HG03103 (cell line): ENCODE data around the gene NAALADL2.
"Not testable (repeated sequence)": the region's sequence is repeated elsewhere in the genome, so short reads cannot be mapped to it uniquely, and the experiment has no call there.

Experiments
- ATAC-seq: cut with Tn5 transposase; IDR thresholded peaks from one replicate; pipeline ENCODE4 v1.9.1; 2021; ENCODE audit warnings: low read depth; ENCODE audit not compliant: unreplicated experiment

Gene NAALADL2

DNA sequence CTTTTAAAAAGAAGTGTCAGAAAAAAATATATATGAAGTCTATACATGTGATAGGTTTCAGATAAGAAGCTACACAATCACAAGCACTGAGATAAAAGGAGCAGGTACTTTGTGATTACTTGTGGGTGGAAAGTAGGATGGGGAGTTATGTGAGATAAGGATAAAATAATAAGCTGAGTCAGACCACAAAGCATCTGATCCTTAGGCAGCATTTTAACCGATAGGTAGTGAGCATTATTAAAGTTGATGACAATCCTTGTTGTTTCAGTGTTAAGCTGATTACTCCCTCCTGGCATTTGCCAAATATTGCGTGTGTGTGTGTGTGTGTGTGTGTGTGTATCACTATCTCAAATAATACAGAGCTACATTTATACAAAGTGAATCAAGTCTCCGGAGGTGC is 483.1 kb downstream of the NAALADL2 start:
- ATAC-seq = no peak

DNA sequence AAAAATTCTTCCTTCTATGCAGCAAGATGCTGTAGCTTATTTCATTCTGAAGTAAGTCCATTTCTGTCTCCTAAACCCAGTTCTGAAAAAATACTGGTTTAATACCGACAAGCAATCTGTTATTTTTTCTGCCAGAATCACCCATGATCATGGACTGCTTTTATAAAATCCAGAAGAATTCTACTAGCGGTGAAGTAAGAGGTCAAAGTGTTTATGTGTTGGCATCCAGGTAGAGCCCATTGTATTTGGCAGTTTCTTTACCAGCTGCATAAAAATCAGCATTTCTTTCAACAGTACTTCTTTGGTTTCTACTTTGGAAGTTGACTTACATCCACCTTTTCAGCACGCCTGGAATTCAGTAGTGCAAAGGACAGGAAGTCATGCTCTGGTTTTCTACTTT is 484.8 kb downstream of the NAALADL2 start:
- ATAC-seq = no peak

DNA sequence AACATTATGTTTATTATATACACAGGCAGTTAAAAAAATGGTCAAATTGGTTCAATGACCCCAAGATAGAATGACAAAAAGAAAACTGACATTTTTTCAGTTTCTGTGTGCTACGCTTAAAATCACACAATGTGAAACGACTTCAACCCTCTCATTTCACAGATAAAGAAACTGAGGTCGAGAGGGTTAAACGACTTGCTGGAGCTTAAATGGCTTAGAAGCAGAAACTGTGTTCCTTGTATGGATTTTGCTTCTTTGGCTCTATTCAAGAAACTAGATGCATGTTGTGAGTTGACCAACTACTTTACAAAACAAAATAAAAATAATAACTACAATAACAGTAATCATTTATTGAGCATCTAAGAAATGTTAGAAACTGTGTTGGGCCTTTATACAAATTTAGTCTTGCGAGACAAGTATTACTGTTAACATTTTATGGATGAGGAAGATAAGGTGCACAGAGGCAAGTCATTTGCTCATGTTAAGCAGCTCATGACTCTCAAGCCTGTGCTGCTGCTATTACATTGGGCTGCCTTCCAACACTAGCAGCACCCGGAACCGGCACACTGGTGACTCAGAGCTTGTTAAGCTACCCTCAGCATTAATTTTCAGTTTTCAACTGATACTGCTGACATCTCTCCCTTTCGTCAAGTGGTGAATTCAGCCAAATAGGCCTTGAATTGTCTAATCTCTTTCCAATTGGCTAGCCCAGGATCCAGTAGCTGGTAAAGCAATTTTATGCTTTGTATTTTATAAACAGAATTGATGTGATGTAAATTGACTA is 487.6 kb downstream of the NAALADL2 start:
- ATAC-seq = no peak

DNA sequence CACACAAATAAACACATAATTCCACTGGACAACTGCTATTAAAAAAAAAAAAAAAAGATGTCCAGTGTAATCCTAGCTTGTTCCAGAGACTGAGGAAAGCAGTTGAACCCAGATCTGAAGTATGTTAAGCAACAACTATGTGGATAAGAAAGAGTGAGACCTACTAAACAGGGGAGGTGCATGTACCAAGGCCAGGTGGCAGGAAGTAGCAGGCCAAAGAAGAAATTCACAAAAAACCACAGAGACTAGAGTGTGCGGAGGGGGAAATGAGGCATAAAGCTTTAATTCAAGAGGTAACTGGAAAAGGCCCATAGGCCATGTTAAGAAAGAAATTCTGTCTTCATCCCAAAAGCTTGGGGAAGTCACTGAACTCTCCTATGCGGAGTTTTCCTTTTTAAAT is 490.0 kb downstream of the NAALADL2 start:
- no peak for ATAC-seq

DNA sequence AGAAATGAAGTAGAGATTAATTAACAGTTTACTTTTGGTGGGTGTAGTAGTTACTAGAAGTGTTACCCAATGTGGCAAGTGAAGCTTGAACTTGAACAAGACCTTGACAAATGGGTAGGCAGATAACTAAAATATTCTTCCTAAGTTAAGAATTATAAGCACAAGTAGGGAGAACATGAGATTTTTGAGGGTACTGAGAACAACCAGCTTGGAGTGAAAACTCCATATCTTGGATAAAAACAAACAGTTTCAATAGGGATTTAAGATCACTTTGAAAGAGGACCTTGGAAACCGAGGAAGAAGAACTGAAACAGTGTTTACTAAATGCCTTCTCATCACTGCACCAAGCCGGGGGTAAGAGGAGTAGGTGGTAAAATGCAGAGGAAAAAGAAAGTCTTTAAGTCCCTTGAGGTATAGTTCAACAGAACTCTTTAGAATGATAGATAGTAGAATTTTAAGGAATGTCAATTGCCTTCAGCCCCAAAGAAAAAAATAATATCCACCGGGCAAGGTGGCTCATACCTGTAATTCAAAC is 496.7 kb downstream of the NAALADL2 start:
- ATAC-seq = no peak

DNA sequence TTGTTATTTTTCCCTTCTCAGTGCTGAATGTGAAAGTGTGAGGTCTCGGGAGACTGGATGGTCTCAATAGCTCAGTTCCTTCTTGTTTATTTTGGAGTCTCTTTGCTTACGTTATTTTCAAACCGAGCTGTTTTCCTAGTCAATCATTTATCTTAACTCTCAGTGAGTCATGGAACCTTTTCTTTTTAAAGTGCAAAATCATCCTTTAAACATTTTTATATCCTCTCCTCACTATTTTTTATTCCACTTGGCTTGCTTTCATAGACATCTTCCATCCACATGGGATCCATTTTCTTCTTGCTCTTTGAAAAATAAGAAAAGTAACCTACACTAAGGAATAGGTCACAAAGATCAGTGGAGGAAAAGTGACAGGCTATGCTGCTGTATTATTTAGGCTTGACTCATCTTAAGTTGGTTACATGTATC is 497.8 kb downstream of the NAALADL2 start:
- ATAC-seq = no peak

DNA sequence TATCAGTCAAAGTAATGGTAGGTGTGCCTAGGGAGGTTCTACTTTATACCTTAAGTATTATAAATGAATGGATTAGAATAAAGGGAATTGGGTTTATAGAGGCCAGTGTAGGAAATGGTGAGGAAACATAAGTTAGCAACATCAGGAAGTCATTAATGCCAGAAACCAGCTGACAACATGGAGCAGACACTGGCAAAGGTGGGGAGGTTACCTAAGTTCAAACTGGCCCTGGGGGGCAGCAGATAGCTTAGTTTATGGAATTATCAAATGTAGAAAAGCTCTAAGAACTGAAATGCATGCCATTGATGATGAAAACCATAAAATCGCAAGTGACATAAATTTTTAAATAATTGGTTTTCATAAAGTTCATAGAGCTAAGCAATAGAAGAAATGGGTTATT is 498.6 kb downstream of the NAALADL2 start:
- ATAC-seq = no peak

DNA sequence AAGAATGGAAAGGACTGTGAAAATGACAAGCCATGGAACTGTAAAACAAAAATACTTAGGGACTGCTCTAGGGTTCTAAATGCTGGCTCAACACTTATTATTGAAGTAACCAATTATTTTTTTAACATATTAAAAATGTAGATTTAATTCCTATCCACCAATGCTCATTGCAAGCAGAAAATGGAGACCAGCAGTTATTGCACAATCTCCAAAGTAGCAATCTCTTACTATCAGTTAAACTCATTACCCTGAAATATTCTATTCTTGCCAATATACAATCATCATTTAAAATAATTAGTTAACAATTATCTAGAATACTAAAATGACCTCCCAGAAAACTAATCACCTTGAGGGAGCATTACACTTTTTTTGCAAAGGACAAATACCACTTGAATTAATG is 499.8 kb downstream of the NAALADL2 start:
- no peak for ATAC-seq

DNA sequence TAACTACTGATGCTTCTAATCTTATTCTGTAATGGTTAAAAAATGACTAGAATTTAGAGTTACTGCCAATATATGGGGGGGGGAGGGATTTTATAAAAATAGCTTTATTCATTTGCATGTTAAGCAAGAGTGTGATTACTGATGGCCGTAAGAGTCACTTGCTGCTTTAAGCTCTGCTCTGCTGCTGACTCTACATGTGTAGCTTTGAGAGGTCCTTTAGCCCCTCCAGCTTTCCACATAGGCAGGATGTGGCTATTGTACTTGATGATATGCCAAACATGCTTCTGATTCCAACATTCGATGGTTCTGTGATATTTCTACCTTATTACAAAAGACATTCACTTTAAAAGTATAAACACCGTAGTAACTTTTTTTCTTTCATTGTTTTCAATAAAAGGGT is 511.3 kb downstream of the NAALADL2 start:
- not testable (repeated sequence) for ATAC-seq

DNA sequence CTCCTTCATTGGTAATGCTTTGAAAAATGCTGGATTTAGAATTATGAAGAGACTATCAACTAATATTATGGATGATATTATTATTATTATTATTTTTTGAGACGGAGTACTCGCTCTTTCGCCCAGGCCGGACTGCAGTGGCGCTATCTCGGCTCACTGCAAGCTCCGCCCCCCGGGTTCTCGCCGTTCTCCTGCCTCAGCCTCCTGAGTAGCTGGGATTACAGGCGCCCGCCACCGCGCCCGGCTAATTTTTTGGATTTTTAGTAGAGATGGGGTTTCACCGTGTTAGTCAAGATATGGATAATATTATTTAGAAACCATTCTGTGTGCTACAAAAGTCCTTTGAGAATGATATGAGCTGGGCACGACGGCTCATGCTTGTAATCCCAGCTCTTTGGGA is 512.1 kb downstream of the NAALADL2 start:
- ATAC-seq = not testable (repeated sequence)

DNA sequence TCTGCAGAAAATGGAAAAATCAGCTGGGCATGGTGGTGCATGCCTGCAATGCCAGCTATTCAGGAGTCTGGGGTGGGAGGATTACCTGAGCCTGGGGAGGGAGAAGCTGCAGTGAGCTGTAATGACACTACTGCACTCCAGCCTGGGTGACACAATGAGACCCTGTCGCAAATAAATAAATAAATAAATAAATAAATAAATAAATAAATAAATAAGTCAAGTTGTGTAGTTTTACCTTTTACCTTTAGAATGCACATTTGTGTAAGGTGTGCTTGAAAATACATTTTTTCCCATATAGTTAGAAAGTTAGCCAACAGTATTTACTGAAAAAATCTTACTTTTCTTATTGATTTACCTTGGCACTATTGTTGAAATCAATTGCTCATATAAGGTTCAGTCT is 515.6 kb downstream of the NAALADL2 start:
- ATAC-seq = no peak

DNA sequence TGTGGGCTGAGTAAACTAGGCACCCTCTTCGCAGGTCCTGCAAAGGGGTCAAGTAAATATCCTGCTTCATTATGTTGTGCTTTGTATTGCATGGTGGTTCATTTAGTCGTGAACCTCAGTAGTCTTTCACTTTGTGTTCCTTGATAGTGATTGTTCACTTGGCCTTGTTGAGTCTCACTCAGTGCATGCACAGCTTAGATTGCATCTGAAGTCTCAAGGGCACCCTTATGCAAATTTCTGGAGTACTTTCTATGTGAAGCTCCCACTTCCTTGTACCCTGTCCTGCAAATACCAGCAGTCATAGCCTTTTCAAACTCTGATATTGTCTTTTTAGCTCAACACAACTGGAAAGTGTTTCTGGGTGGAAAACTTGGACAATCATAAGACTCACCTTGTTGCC is 519.2 kb downstream of the NAALADL2 start:
- no peak for ATAC-seq

DNA sequence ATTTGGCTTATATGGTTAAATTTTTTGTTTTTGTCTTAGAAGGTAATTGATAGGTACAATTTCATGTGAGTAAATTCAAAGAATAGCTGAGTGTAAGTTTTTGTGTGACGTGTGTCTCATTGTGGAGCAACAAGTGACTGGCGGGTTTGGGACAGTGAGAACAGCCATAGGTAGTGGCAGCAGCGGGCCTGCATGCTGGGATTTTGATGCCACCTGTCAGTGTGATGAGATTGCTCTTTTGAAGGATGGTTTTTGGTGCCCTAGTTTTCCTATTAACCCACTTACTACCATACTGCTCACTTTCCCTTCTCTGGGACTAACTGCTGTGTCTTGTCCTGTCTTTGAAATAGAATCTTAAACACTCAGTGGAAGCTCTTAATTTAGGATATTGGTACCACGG is 522.6 kb downstream of the NAALADL2 start:
- no peak for ATAC-seq

DNA sequence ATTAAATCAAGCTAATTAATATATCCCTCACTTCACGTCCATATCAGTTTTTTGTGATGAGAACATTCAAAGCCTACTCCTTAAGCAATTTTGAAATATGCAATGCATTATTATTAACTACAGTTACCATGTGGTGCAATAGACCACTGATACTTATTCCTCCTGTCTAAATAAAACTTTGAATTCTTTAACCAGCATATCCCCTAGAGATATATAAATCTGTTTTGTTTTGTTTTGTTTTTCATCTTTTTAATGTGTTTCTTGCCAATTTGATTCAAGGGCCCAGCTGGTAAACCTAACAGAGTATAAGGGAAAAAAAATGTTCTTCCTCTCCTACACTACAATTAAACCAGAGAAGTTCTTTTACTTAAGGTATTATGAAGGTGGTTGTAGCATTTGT is 524.2 kb downstream of the NAALADL2 start:
- no peak for ATAC-seq

DNA sequence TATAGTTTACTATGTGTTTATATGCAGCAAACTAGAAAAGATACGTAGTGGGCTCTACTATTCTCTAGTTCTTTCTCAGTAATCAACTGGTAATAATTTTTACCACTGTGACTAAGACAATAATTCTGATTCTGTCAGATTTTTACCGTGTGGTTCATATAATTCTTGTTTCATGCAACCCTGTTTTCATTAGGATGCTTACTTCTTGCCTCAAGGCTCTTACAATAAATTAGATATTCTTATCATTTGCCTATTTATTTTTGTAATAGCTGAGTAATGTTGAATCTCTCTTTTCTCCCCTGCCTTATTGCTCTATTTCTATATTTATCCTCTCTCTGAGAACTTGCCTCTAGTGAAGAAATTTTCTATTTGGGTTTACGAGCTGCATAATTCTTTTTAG is 524.7 kb downstream of the NAALADL2 start:
- no peak for ATAC-seq

DNA sequence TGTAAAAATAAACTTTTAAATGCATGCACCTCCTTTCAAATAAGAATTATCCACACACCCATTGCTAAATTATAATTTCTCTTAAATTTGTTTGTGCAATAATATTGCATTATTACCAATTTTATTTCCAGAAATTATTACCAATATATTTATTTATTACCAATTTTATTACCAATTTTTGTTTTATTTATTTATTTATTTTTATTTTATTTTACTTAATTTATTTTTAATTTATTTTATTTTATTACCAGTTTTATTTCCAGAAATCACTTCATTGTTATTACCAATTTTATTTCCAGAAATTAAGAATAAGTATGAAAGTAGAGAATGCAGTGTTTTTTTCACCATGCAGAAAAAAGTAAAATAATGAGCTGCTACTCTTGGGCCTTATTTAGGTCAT is 525.4 kb downstream of the NAALADL2 start:
- no peak for ATAC-seq

DNA sequence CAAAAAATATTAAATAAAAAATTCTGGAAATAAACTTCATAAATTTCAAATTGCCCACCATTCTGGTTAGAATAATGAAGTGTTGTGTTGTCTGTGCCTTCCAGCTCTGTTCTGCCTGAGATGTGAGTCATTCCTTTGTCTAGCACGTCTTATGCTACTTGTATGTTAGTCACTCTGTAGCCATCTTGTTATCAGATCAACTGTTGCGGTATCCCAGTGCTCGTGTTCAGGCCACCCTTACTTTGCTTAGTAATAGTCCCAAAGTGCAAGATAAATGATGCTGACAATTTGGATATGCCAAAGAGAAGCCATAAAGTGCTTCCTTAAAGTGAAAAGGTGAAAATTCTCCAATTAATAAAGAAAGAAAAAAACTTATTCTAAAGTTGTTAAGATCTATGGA is 527.5 kb downstream of the NAALADL2 start:
- no peak for ATAC-seq

DNA sequence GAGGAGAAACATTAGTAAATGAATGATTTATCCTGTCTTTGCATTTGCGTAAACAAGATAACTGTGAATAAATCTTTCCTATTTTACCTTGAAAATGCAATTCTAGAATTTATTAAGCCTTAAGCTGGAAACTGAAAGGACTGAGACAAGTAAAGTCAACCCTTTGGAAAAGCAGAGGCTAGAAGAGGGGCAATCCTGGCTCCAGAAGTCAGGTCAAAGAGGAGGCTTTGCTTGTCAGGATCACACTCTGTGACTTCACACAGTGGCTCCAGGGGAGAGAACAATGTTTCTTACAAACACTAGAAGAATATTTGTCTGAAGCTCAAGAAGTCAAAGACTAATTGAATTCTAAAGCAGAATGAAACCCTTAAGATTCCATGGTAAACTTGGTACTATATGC is 530.4 kb downstream of the NAALADL2 start:
- ATAC-seq = no peak

DNA sequence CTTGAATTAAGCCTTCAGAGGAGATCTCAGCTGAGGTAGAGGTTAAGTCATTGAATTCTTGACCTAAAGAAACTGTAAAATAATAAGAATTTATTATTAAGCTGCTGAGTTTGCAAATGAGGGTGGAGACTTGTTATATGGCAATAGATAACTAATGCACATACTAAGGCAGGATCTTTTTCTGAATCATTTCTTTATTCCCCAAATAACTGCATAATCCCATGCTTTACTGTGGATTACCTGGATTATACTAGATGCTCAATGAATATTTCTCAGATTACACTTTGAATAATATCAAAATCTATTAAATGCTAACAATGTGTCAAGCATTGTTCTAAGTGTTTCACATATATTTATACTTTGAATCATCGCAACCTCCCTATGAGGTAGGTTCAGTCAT is 532.5 kb downstream of the NAALADL2 start:
- no peak for ATAC-seq

DNA sequence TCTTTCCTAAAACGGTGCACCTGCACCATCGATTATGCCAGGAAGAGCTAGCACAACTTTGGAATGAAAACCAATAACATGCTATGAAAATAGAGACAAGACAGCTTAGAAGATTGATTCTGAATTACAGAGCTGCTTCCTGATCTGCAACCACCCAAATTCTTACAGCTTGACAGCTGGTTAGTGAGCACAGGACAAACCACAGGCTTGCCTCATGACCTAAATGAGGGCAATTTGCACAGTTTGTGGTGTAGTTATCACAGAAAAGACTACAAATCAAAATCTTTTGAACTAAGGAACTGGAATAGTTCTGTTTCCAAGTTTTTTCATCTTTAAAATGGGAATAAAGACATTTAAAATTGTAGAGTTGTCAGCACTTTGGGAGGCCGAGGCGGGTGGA is 533.5 kb downstream of the NAALADL2 start:
- ATAC-seq = no peak

DNA sequence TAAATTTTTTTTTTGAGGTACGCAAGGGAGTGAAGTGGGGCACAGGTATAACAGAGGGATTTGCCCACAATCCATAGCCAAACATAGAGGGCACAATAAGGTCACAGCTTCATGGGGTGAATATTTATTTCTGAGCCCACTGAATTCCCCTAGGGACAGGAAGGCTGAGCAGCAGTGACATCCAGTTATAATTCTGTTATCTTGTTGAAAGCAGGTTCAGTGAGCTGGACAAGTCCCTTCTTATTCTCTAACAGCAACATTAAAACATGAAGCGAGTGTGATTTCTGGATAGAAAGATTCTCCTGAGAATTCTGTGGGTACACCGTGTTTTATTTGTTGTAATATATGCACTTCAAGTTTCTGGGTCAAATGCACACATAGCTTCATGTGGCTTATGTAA is 538.2 kb downstream of the NAALADL2 start:
- ATAC-seq = no peak

DNA sequence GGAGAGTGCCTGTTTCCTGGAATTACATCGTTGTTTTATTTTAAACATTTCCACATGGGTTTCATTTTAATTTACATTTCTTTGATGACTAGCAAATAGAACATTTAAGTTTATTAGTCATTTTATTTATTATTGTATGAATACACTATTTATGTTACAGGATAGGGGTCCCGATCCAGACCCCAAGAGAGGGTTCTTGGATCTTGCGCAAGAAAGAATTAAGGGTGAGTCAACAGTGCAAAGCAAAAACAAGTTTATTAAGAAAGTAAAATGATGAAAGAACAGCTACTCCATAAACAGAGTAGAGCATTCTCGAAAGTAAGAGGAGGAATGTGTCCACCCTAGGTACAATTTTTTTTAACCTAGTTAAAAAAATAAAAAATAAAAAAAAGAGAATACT is 539.5 kb downstream of the NAALADL2 start:
- ATAC-seq = no peak
